HCT116 (cell line): ENCODE data around the gene SLC25A13. TPM values are rescaled to one million over a fixed set of nuclear protein-coding genes. Genes with fewer than 3 reads are reported as not detected.

Experiments used
- ATAC-seq: fragments of 200-7000 bp; cut with Tn5 transposase; 2 replicates; pipeline ENCODE4 v1.9.1; 2020; ENCODE audit warnings: mild to moderate bottlenecking, moderate library complexity
- BruUV-seq: library from RNA; stranded (reverse); fragments of 400-500 nt; replicated peaks from 2 replicates; lab custom pipeline; 2021; lab: Mats Ljungman, UMichigan
- CTCF ChIA-PET: fragments of 300-600 bp; sonication (Branson Sonifier 250); formaldehyde crosslinking; loops from one replicate; lab custom pipeline; 2021; ENCODE audit warnings: antibody characterized with exemption; lab: Charles Lee
- POLR2A ChIA-PET: fragments of 300-600, 350-600 bp; sonication (Branson Sonifier 250); formaldehyde crosslinking; loops from one replicate; lab custom pipeline; 2021; ENCODE audit warnings: antibody characterized with exemption; lab: Charles Lee
- RAD21 ChIA-PET, 2 experiments: fragments of 300-600 bp; sonication (Branson Sonifier 250); formaldehyde crosslinking; loops; one replicate each; lab custom pipeline; 2023; ENCODE audit warnings: low total read pairs in 2 of 2; ENCODE audit not compliant: uncharacterized antibody in 2 of 2, unreplicated experiment in 2 of 2, low non-redundant PET in 1 of 2; lab: Charles Lee
- DNase-seq: peaks from one replicate; pipeline ENCODE4 v3.0.0-alpha.2; 2010; ENCODE audit warnings: low read depth, low spot score
- H2AFZ ChIP-seq: fragments of 200-600 bp; shearing (Covaris generic), sonication (generic); 2 replicates; pipeline ENCODE4 v1.6.1; 2017; ENCODE audit warnings: low read depth, mixed run types, mixed read lengths, antibody characterized with exemption, low read length; ENCODE audit not compliant: poor library complexity, severe bottlenecking
- H3K27ac ChIP-seq: 2 replicates; pipeline ENCODE4 v1.5.1; 2012; ENCODE audit warnings: low read depth, low read length
- H3K27me3 ChIP-seq: fragments of 200-600 bp; sonication (generic); 2 replicates; pipeline ENCODE4 v1.6.1; 2016; ENCODE audit warnings: mixed run types, low read length, mixed read lengths; ENCODE audit not compliant: insufficient read depth
- H3K36me3 ChIP-seq, 2 experiments: fragments of 200-500 bp in 1 of 2; fragments of 200-600 bp in 1 of 2; sonication (Bioruptor generic) in 1 of 2; sonication (generic) in 1 of 2; 2 replicates each; pipeline versions ENCODE4 v1.5.1 to v1.6.1; 2014 to 2016; ENCODE audit warnings: low read length in 2 of 2, inconsistent platforms in 1 of 2, mixed read lengths in 1 of 2, mixed run types in 1 of 2; ENCODE audit not compliant: insufficient read depth in 2 of 2, control insufficient read depth in 1 of 2
- H3K4me1 ChIP-seq, 2 experiments: fragments of 200-600 bp in 1 of 2; sonication (generic) in 1 of 2; 2 replicates each; pipeline versions ENCODE4 v1.5.1 to v1.6.1; 2012 to 2017; ENCODE audit warnings: low read length in 2 of 2, inconsistent platforms in 1 of 2, mild to moderate bottlenecking in 1 of 2, mixed read lengths in 1 of 2, mixed run types in 1 of 2, moderate library complexity in 1 of 2; ENCODE audit not compliant: insufficient read depth in 2 of 2, control insufficient read depth in 1 of 2
- H3K4me2 ChIP-seq: fragments of 200-600 bp; sonication (generic); 2 replicates; pipeline ENCODE4 v1.6.1; 2017; ENCODE audit warnings: mixed run types, low read length, mixed read lengths
- H3K4me3 ChIP-seq, 2 experiments: fragments of 200-600 bp in 1 of 2; sonication (generic) in 1 of 2; replicated peaks in 1 of 2; 2 replicates each; pipeline ENCODE4 v1.5.1; 2011 to 2016; ENCODE audit warnings: low read length in 2 of 2, control low read depth in 1 of 2, low read depth in 1 of 2, mild to moderate bottlenecking in 1 of 2, mixed read lengths in 1 of 2, mixed run types in 1 of 2
- H3K79me2 ChIP-seq: fragments of 200-600 bp; sonication (generic); 2 replicates; pipeline ENCODE4 v1.6.1; 2017; ENCODE audit warnings: mild to moderate bottlenecking, mixed run types, low read length, moderate library complexity, mixed read lengths; ENCODE audit not compliant: insufficient read depth
- H3K9ac ChIP-seq: fragments of 200-600 bp; sonication (generic); 2 replicates; pipeline ENCODE4 v1.6.1; 2016; ENCODE audit warnings: low read length, mixed read lengths
- H3K9me2 ChIP-seq: fragments of 200-600 bp; sonication (generic), shearing (Covaris generic); 2 replicates; pipeline ENCODE4 v1.6.1; 2017; ENCODE audit warnings: mixed run types, mild to moderate bottlenecking, moderate library complexity; ENCODE audit not compliant: insufficient read depth
- H3K9me3 ChIP-seq, 2 experiments: fragments of 200-500 bp in 1 of 2; fragments of 200-600 bp in 1 of 2; sonication (Bioruptor generic) in 1 of 2; sonication (generic) in 1 of 2; 2 replicates each; pipeline ENCODE4 v1.6.1; 2014 to 2017; ENCODE audit warnings: low read length in 2 of 2, mixed read lengths in 2 of 2, inconsistent platforms in 1 of 2, low read depth in 1 of 2, mild to moderate bottlenecking in 1 of 2, mixed run types in 1 of 2, moderate library complexity in 1 of 2; ENCODE audit not compliant: control insufficient read depth in 1 of 2, insufficient read depth in 1 of 2
- H4K20me1 ChIP-seq: fragments of 200-600 bp; sonication (generic), shearing (Covaris generic); 2 replicates; pipeline ENCODE4 v1.6.1; 2017; ENCODE audit warnings: mixed run types, mild to moderate bottlenecking, moderate library complexity; ENCODE audit not compliant: insufficient read depth
- ATF3 ChIP-seq: IDR thresholded peaks from 2 replicates; pipeline ENCODE4 v1.6.1; 2012
- EGR1 ChIP-seq: IDR thresholded peaks from 2 replicates; pipeline ENCODE4 v1.6.1; 2012; ENCODE audit warnings: low read depth
- EZH2 ChIP-seq: fragments of 200-600 bp; sonication (generic); IDR thresholded peaks from 2 replicates; pipeline ENCODE4 v1.6.1; 2017; ENCODE audit warnings: antibody characterized with exemption, mixed run types
- FOSL1 ChIP-seq: IDR thresholded peaks from 2 replicates; pipeline ENCODE4 v1.6.1; 2012; ENCODE audit warnings: low read depth
- MAX ChIP-seq: IDR thresholded peaks from 2 replicates; pipeline ENCODE4 v1.6.1; 2012
- POLR2A ChIP-seq: IDR thresholded peaks from 2 replicates; pipeline ENCODE4 v1.7.0; 2011; ENCODE audit warnings: borderline replicate concordance; ENCODE audit not compliant: insufficient read depth, insufficient read length; ENCODE audit errors: extremely low read depth
- SIN3A ChIP-seq: IDR thresholded peaks from 2 replicates; pipeline ENCODE4 v1.6.1; 2012; ENCODE audit warnings: low read depth
- TCF7L2 ChIP-seq: IDR thresholded peaks from 2 replicates; pipeline ENCODE4 v1.7.0; 2011; ENCODE audit warnings: borderline replicate concordance, inconsistent platforms; ENCODE audit not compliant: insufficient read depth, insufficient read length; ENCODE audit errors: extremely low read depth
- ZBTB33 ChIP-seq: IDR thresholded peaks from 2 replicates; pipeline ENCODE4 v1.6.1; 2011; ENCODE audit warnings: mild to moderate bottlenecking, low read length, moderate library complexity; ENCODE audit not compliant: insufficient replicate concordance; ENCODE audit errors: extremely low read depth
- intact Hi-C: fragments of 100-400 bp; cut with micrococcal nuclease; formaldehyde crosslinking; loops from 2 replicates; pipeline ENCODE4 v1.10.0; 2022
- total RNA-seq: library from RNA; stranded (reverse); gene quantifications from one replicate; pipeline ENCODE4 v1.2.1, GENCODE V29; 2021; ENCODE audit not compliant: unreplicated experiment

The SLC25A13 gene
- total RNA-seq, 1 experiment from 2014 or later = 19.3 TPM

- Histone ChIP-seq H3K79me2 (peaks cover 57% of the 10 kb centered on the region), H3K36me3 (no peaks in the 10 kb centered on the region), H3K4me2 (peak overlapping the region; percentile 82), H3K4me1 (peaks cover 13 to 34% of the 10 kb centered on the region in 2 experiments), H3K27me3 (no peaks in the 10 kb centered on the region), H3K9me2 (no peaks in the 10 kb centered on the region), H2AFZ (no peak overlapping the region), H4K20me1 (peaks cover 2% of the 10 kb centered on the region; the same call in 1 of the 2 replicates)
- DNase-seq = no peak
- POLR2A ChIA-PET = no interaction called here
- TF ChIP-seq TCF7L2 = no peak
- TF ChIP-seq SIN3A = no peak
- TF ChIP-seq EZH2 = no peak
- TF ChIP-seq EGR1 = no peak
- no peak for TF ChIP-seq ATF3
- no peak for TF ChIP-seq ZBTB33
- no peak for TF ChIP-seq MAX
- TF ChIP-seq FOSL1 = no peak
- no peak for TF ChIP-seq POLR2A
- TF ChIP-seq, all 23 proteins: peak for 0
- no TSS peak for BruUV-seq
- Histone ChIP-seq H3K9ac (peak overlapping the region; percentile 91), H3K27ac (no peak overlapping the region), H3K9me3 (no peaks in the 10 kb centered on the region), H3K4me3 (peak overlapping the region; percentile 77 to 80)
- ChIA-PET RAD21 (no interaction called here), CTCF (no interaction called here)
- intact Hi-C loops = no loop called here
- no peak for ATAC-seq
Observed at GRCh38 chr7:96320442-96320841, 1.5 kb downstream of the SLC25A13 start.
